Cardiac muscle cell (in vitro differentiated cells and primary cell): ENCODE data around the gene PSMA6. TPM values are rescaled to one million over a fixed set of nuclear protein-coding genes. Genes with fewer than 3 reads are reported as not detected.
"Not testable (repeated sequence)": the region's sequence is repeated elsewhere in the genome, so short reads cannot be mapped to it uniquely, and the experiment has no call there.

Experiments
- DNase-seq, 2 donors: peaks; one replicate each; pipeline versions ENCODE4 v3.0.0 to v3.0.0-alpha.2; 2010 to 2017; ENCODE audit warnings: low read depth in 1 of 2, low spot score in 1 of 2
- H3K27ac ChIP-seq: fragments of 200-600 bp; sonication (generic); 2 replicates; pipeline ENCODE4 v1.5.1; 2016
- H3K27me3 ChIP-seq: fragments of 200-600 bp; sonication (generic); 2 replicates; pipeline ENCODE4 v1.6.0; 2016; ENCODE audit warnings: control low read depth
- H3K36me3 ChIP-seq: fragments of 200-600 bp; sonication (generic); 2 replicates; pipeline ENCODE4 v1.5.1; 2016; ENCODE audit warnings: control low read depth
- H3K4me1 ChIP-seq: fragments of 200-600 bp; sonication (generic); 2 replicates; pipeline ENCODE4 v1.8.1; 2017; ENCODE audit warnings: low read depth, mild to moderate bottlenecking, mixed run types
- H3K4me3 ChIP-seq: fragments of 200-600 bp; sonication (generic); 2 replicates; pipeline ENCODE4 v1.5.1; 2016; ENCODE audit warnings: mild to moderate bottlenecking
- H3K9me3 ChIP-seq: fragments of 200-600 bp; sonication (generic); 2 replicates; pipeline ENCODE4 v1.5.1; 2017; ENCODE audit warnings: low read depth, mild to moderate bottlenecking, control low read depth
- CTCF ChIP-seq: IDR thresholded peaks from 2 replicates; pipeline ENCODE4 v1.5.1; 2012; ENCODE audit warnings: low read depth, mild to moderate bottlenecking, low read length
- polyA plus RNA-seq: library from polyadenylated mRNA; unstranded; fragments of >200 nt; fragmentation: Nextera tagmentation; extraction: Ambion mirVana; gene quantifications from 2 replicates; pipeline ENCODE4 v1.2.1, GENCODE V29; 2016
- total RNA-seq: library from RNA; depleted of rRNA; stranded (reverse); fragments of >200 nt; gene quantifications from 2 replicates; pipeline ENCODE4 v1.2.3, GENCODE V29; 2016

The PSMA6 gene
- total and polyA plus RNA-seq, 2 experiments from 2014 or later, result 143 to 352 TPM

GRCh38 chr14:35333797-35334743, 41.9 kb downstream of the PSMA6 start:
- DNase-seq, result no peak
- peak overlapping the region; percentile 51 for H3K27ac ChIP-seq

GRCh38 chr14:35335388-35336092, 43.4 kb downstream of the PSMA6 start:
- no peak for TF ChIP-seq CTCF
- H3K4me1 ChIP-seq, result peaks cover 26% of the 10 kb centered on the region
- H3K9me3 ChIP-seq, result no peaks in the 10 kb centered on the region
- peak; percentile 32 to 37 for DNase-seq
- H3K36me3 ChIP-seq, result no peaks in the 10 kb centered on the region
- H3K27ac ChIP-seq, result peak overlapping the region; percentile 61
- no peaks in the 10 kb centered on the region for H3K27me3 ChIP-seq
- H3K4me3 ChIP-seq, result no peak overlapping the region

More at GRCh38 chr14:35333797-35334743, 41.9 kb downstream of the PSMA6 start:
- peaks cover 26% of the 10 kb centered on the region for H3K4me1 ChIP-seq
- no peaks in the 10 kb centered on the region for H3K27me3 ChIP-seq
- H3K4me3 ChIP-seq, result no peak overlapping the region
- H3K9me3 ChIP-seq, result no peaks in the 10 kb centered on the region
- TF ChIP-seq CTCF, result no peak
- no peaks in the 10 kb centered on the region for H3K36me3 ChIP-seq

- H3K4me1 ChIP-seq, result peaks cover 26% of the 10 kb centered on the region
- H3K27ac ChIP-seq, H3K9me3 ChIP-seq, H3K27me3 ChIP-seq, H3K36me3 ChIP-seq, H3K4me3 ChIP-seq, DNase-seq: not testable (repeated sequence)
Observed at GRCh38 chr14:35336171-35336493, 44.0 kb downstream of the PSMA6 start.

GRCh38 chr14:35336494-35337268, 44.5 kb downstream of the PSMA6 start:
- H3K36me3 ChIP-seq, result no peaks in the 10 kb centered on the region
- peak overlapping the region; percentile 57 for H3K27ac ChIP-seq
- H3K27me3 ChIP-seq, result no peaks in the 10 kb centered on the region
- TF ChIP-seq CTCF, result peak; percentile 14
- H3K9me3 ChIP-seq, result no peaks in the 10 kb centered on the region
- no peak overlapping the region for H3K4me3 ChIP-seq
- H3K4me1 ChIP-seq, result peaks cover 32% of the 10 kb centered on the region
- peak; percentile 32 to 99 for DNase-seq

GRCh38 chr14:35337269-35338255, 45.4 kb downstream of the PSMA6 start:
- no peaks in the 10 kb centered on the region for H3K27me3 ChIP-seq
- no peak overlapping the region for H3K4me3 ChIP-seq
- no peaks in the 10 kb centered on the region for H3K36me3 ChIP-seq
- TF ChIP-seq CTCF, result no peak
- no peaks in the 10 kb centered on the region for H3K9me3 ChIP-seq
- peak overlapping the region; percentile 57 for H3K27ac ChIP-seq
- peaks cover 39% of the 10 kb centered on the region for H3K4me1 ChIP-seq
- no peak for DNase-seq
